ENCODE data around the gene GART.

GART gene

GRCh38 chr21:33495743-33496142, 46.2 kb downstream of the GART start:
- no peak for FAIRE-seq
- DNase-seq (ENCODE audit: insufficient read length, low spot score), result no peak
- TF ChIP-seq TAF1 (IDR thresholded peaks at IDR 0.05; ENCODE audit: low read depth, low read length) (no peak), POLR2AphosphoS5 (IDR thresholded peaks at IDR 0.05; ENCODE audit: low read depth, low read length) (no peak), POU2F2 (IDR thresholded peaks at IDR 0.05; ENCODE audit: low read depth, low read length) (no peak), POLR2A (IDR thresholded peaks at IDR 0.05; ENCODE audit: low read depth, low read length) (no peak)

GRCh38 chr21:33493756-33494155, 48.2 kb downstream of the GART start:
- no peak for FAIRE-seq
- DNase-seq (ENCODE audit: insufficient read length, low spot score), result no peak
- TF ChIP-seq POU2F2 (IDR thresholded peaks at IDR 0.05; ENCODE audit: low read depth, low read length), result no peak
- no peak for TF ChIP-seq POLR2AphosphoS5 (IDR thresholded peaks at IDR 0.05; ENCODE audit: low read depth, low read length)
- no peak for TF ChIP-seq PAX5 (IDR thresholded peaks at IDR 0.05; ENCODE audit: insufficient read depth, low read length, severe bottlenecking)
- no peak for TF ChIP-seq TAF1 (IDR thresholded peaks at IDR 0.05; ENCODE audit: low read depth, low read length)
- no peak for TF ChIP-seq POLR2A (IDR thresholded peaks at IDR 0.05; ENCODE audit: low read depth, low read length)
- TF ChIP-seq SPI1 (IDR thresholded peaks at IDR 0.05; ENCODE audit: low read depth, low read length), result no peak

DNA sequence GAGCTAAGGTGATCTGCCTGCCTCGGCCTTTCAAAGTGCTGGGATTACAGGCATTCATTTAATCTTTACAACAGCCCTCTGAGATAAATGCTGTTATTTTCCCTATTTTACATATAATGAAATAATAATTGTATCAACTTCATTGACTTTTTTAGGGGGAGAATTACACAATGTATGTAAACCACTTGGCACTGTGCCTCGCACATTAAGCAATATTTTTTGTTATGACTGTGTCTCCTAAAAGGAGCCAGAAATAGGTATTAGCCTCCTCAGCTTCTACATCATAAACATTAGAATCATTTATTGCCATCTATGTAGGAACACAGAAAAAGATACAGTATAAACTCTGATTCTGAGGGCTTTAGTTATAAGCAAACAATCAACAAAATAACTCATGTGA, 49.3 kb downstream of the GART start:
- TF ChIP-seq POLR2A (IDR thresholded peaks at IDR 0.05; ENCODE audit: low read depth, low read length), result no peak
- TF ChIP-seq PAX5 (IDR thresholded peaks at IDR 0.05; ENCODE audit: insufficient read depth, low read length, severe bottlenecking), result no peak
- no peak for TF ChIP-seq SPI1 (IDR thresholded peaks at IDR 0.05; ENCODE audit: low read depth, low read length)
- no peak for TF ChIP-seq POLR2AphosphoS5 (IDR thresholded peaks at IDR 0.05; ENCODE audit: low read depth, low read length)
- no peak for TF ChIP-seq POU2F2 (IDR thresholded peaks at IDR 0.05; ENCODE audit: low read depth, low read length)
- no peak for TF ChIP-seq TAF1 (IDR thresholded peaks at IDR 0.05; ENCODE audit: low read depth, low read length)
- DNase-seq (ENCODE audit: insufficient read length, low spot score), result no peak
- no peak for FAIRE-seq

- peak; percentile 98 for FAIRE-seq
- DNase-seq (ENCODE audit: insufficient read length, low spot score), result peak; percentile 92
- TF ChIP-seq POLR2AphosphoS5 (IDR thresholded peaks at IDR 0.05; ENCODE audit: low read depth, low read length) (peak; percentile 62; the same call in 1 of the 2 replicates), TAF1 (IDR thresholded peaks at IDR 0.05; ENCODE audit: low read depth, low read length) (no peak)
These were observed 50.4 kb downstream of the GART start, which contains the start of gene DNAJC28 for GRCh38 chr21:33491373-33492102. TSS of gene DNAJC28 (minus strand) at chr21:33491716. CDS start at chr21:33489393, 2,323 bp downstream.

DNA sequence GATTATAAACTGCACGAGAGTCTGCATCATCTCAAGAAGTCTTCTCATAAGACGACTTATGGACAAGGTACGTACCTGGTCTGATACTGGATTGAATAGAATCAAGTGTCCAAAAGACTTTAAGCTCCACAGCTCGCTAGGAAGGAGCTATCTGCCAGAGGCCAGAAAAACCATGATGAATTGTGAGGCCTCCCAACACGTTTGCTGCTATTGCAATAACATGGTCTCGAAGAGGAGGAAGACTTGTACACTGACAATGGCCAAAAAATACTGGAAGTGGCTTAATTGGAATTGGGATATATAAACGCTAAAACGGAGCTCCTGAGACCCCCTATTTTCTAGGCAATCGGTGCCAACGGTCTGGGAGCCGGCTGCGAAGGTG, 50.9 kb downstream of the GART start:
- no peak for DNase-seq (ENCODE audit: insufficient read length, low spot score)
- FAIRE-seq, result no peak
- no peak for TF ChIP-seq POLR2A (IDR thresholded peaks at IDR 0.05; ENCODE audit: low read depth, low read length)
- TF ChIP-seq PAX5 (IDR thresholded peaks at IDR 0.05; ENCODE audit: insufficient read depth, low read length, severe bottlenecking), result no peak
- TF ChIP-seq POU2F2 (IDR thresholded peaks at IDR 0.05; ENCODE audit: low read depth, low read length), result no peak
- 0 out of 2 replicates have a peak, but pooled peaks have one; percentile 11 for TF ChIP-seq TAF1 (IDR thresholded peaks at IDR 0.05; ENCODE audit: low read depth, low read length)

GRCh38 chr21:33488936-33489335, 53.0 kb downstream of the GART start:
- FAIRE-seq (no peak), DNase-seq (ENCODE audit: insufficient read length, low spot score) (no peak)
- TF ChIP-seq POLR2AphosphoS5 (IDR thresholded peaks at IDR 0.05; ENCODE audit: low read depth, low read length) (no peak), POU2F2 (IDR thresholded peaks at IDR 0.05; ENCODE audit: low read depth, low read length) (no peak), PAX5 (IDR thresholded peaks at IDR 0.05; ENCODE audit: insufficient read depth, low read length, severe bottlenecking) (no peak), POLR2A (IDR thresholded peaks at IDR 0.05; ENCODE audit: low read depth, low read length) (no peak), SPI1 (IDR thresholded peaks at IDR 0.05; ENCODE audit: low read depth, low read length) (no peak), TAF1 (IDR thresholded peaks at IDR 0.05; ENCODE audit: low read depth, low read length) (no peak)

DNA sequence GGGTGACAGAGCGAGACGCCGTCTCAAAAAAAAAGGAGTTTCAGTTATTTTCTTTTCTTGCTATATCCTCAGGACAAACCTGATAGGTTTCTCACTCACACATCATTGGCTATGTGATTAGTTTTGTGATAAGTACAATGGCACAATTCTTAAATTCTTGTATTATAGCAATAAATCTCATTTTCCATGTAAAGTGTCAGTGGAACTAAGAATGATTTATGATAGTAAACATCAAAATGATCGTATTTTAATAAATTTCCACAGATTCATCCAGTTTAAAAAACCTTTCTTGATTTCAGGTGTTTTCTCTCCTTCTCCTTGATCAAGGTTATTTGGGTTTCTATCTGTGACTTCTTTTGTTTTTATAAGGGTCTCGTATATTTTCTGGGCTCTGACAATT, 53.9 kb downstream of the GART start:
- no peak for FAIRE-seq
- TF ChIP-seq POU2F2 (IDR thresholded peaks at IDR 0.05; ENCODE audit: low read depth, low read length) (no peak), SPI1 (IDR thresholded peaks at IDR 0.05; ENCODE audit: low read depth, low read length) (no peak), POLR2A (IDR thresholded peaks at IDR 0.05; ENCODE audit: low read depth, low read length) (no peak), TAF1 (IDR thresholded peaks at IDR 0.05; ENCODE audit: low read depth, low read length) (no peak), POLR2AphosphoS5 (IDR thresholded peaks at IDR 0.05; ENCODE audit: low read depth, low read length) (no peak), PAX5 (IDR thresholded peaks at IDR 0.05; ENCODE audit: insufficient read depth, low read length, severe bottlenecking) (no peak)
- no peak for DNase-seq (ENCODE audit: insufficient read length, low spot score)

- DNase-seq (ENCODE audit: insufficient read length, low spot score), result no peak
- TF ChIP-seq SPI1 (IDR thresholded peaks at IDR 0.05; ENCODE audit: low read depth, low read length) (no peak), PAX5 (IDR thresholded peaks at IDR 0.05; ENCODE audit: insufficient read depth, low read length, severe bottlenecking) (no peak), POLR2AphosphoS5 (IDR thresholded peaks at IDR 0.05; ENCODE audit: low read depth, low read length) (no peak), POU2F2 (IDR thresholded peaks at IDR 0.05; ENCODE audit: low read depth, low read length) (no peak), POLR2A (IDR thresholded peaks at IDR 0.05; ENCODE audit: low read depth, low read length) (no peak), TAF1 (IDR thresholded peaks at IDR 0.05; ENCODE audit: low read depth, low read length) (no peak)
- no peak for FAIRE-seq
These were observed 60.5 kb downstream of the GART start for GRCh38 chr21:33481314-33481943.

DNA sequence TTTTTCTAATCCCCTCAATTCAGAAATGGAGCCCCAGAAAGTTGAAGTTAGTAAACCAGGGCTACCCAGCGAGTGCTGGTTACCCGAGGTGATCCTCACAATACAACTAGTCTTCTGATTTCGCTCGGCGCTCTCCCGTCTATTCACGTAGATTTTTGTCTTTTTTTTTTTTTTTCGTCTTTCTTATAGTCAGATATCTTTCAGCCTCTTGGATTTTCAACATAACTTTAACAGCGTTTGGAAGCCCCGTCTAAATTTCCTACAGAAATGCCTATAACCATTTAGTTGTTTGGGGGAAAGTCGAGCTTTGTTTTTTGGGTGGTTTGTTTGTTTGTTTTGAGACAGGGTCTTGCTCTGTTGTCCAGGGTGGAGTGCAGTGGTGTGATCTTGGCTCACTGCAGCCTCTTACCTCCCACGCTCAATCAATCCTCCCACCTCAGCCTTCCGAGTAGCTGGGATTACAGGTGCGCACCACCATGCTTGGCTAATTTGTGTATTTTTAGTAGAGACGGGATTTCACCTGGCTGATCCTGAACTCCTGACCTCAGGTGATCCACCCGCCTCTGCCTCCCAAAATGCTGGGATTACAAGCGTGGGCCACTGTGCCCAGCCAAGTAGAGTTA, 61.3 kb downstream of the GART start:
- TF ChIP-seq POLR2A (IDR thresholded peaks at IDR 0.05; ENCODE audit: low read depth, low read length) (no peak), POU2F2 (IDR thresholded peaks at IDR 0.05; ENCODE audit: low read depth, low read length) (no peak), PAX5 (IDR thresholded peaks at IDR 0.05; ENCODE audit: insufficient read depth, low read length, severe bottlenecking) (no peak), TAF1 (IDR thresholded peaks at IDR 0.05; ENCODE audit: low read depth, low read length) (no peak), POLR2AphosphoS5 (IDR thresholded peaks at IDR 0.05; ENCODE audit: low read depth, low read length) (no peak), SPI1 (IDR thresholded peaks at IDR 0.05; ENCODE audit: low read depth, low read length) (no peak)
- FAIRE-seq (no peak), DNase-seq (ENCODE audit: insufficient read length, low spot score) (no peak)

Data from GM12891 (cell line).